Stomach (tissue), 9 donors: Measurements from ENCODE around the gene KLF13. TPM values are rescaled to one million over a fixed set of nuclear protein-coding genes. Genes with fewer than 3 reads are reported as not detected.

Experiments
- DNase-seq, 2 donors: peaks; one replicate each; pipeline versions ENCODE4 v3.0.0 to v3.0.0-alpha.2; 2013 to 2019
- H3K27ac ChIP-seq, 5 donors: fragments of 200-600 bp in 4 of 5; sonication (generic) in 4 of 5; one replicate each; pipeline ENCODE4 v1.5.1; 2013 to 2019; ENCODE audit warnings: mild to moderate bottlenecking in 1 of 5, moderate library complexity in 1 of 5
- H3K27me3 ChIP-seq, 3 donors: fragments of 200-600 bp; sonication (generic); one replicate each; pipeline ENCODE4 v1.5.1; 2017 to 2019; ENCODE audit warnings: mixed run types in 1 of 3
- H3K36me3 ChIP-seq, 4 donors: fragments of 200-600 bp; sonication (generic); 1 replicate in 3 of 4; 2 replicates in 1 of 4; pipeline ENCODE4 v1.5.1; 2016 to 2019
- H3K4me1 ChIP-seq, 4 donors: fragments of 200-600 bp; sonication (generic); one replicate each; pipeline ENCODE4 v1.5.1; 2016 to 2019
- H3K4me3 ChIP-seq, 4 donors: fragments of 200-600 bp; sonication (generic) in 3 of 4; one replicate each; pipeline ENCODE4 v1.5.1; 2016 to 2019; ENCODE audit warnings: mild to moderate bottlenecking in 1 of 4
- H3K9me3 ChIP-seq, 4 donors: fragments of 200-600 bp; sonication (generic); one replicate each; pipeline ENCODE4 v1.5.1; 2016 to 2019
- EP300 ChIP-seq: sonication (generic); formaldehyde crosslinking; IDR thresholded peaks from one replicate; pipeline ENCODE4 v1.6.1; 2017; ENCODE audit warnings: antibody characterized with exemption
- POLR2A ChIP-seq, 4 donors: fragments of 450-650 bp; IDR thresholded peaks; one replicate each; pipeline ENCODE4 v1.6.1; 2016; ENCODE audit warnings: antibody characterized with exemption in 4 of 4, control low read depth in 2 of 4, mild to moderate bottlenecking in 1 of 4, moderate library complexity in 1 of 4
- POLR2AphosphoS5 ChIP-seq, 3 donors: sonication (generic); formaldehyde crosslinking; IDR thresholded peaks; one replicate each; pipeline ENCODE4 v1.6.1; 2016; ENCODE audit warnings: antibody characterized with exemption in 3 of 3
- WGBS, 5 donors: extraction: QIAGEN DNeasy Blood & Tissue Kit in 3 of 5; methylation state at CpG; one replicate each; pipeline versions ENCODE4 v1.1.5 to v1.1.7; 2013 to 2018; 5-methylcytosine and 5-hydroxymethylcytosine counted together
- intact Hi-C: fragments of 100-400 bp; cut with DNase I; formaldehyde crosslinking; loops from one replicate; pipeline ENCODE4 v1.15.1; 2023; ENCODE audit warnings: low total_unique reads
- polyA plus RNA-seq, 3 donors: library from polyadenylated mRNA; stranded (reverse); fragments of 200-250 nt; gene quantifications; one replicate each; pipeline ENCODE4 v1.2.3, GENCODE V29; 2013
- total RNA-seq, 5 donors: library from RNA; depleted of rRNA; stranded (reverse); fragments of >200 nt; gene quantifications; one replicate each; pipeline versions ENCODE4 v1.1.0 to v1.2.3, GENCODE V29; 2014 to 2016
- TF ChIP-seq, protein P1 (sequence below), 7 experiments: fragments of 450-650 bp in 4 of 7; fragments of 200-600 bp in 3 of 7; sonication (generic) in 3 of 7; IDR thresholded peaks; one replicate each; pipeline ENCODE4 v1.5.1; 2016 to 2019; ENCODE audit warnings: antibody characterized with exemption in 7 of 7, control low read depth in 2 of 7, mild to moderate bottlenecking in 1 of 7
- donor health status: healthy with polysubstance abuse.
- donor health status: Bipolar disorder and iron deficiency.
- donor health status: healthy.

KLF13 gene
- total and polyA plus RNA-seq, 8 donors, result 9.3 to 74.0 (median 33.3) TPM

GRCh38 chr15:31367021-31367729 lies 40.5 kb downstream of the KLF13 start:
- Histone ChIP-seq H3K4me1 (peaks cover 61 to 98% (median 77%) of the 10 kb centered on the region in 4 donors), H3K27me3 (no peaks in the 10 kb centered on the region), H3K4me3 (peak overlapping the region in 3 of 4 donors; percentile 31 to 35 (median 35)), H3K36me3 (peaks cover 1 to 9% (median 6%) of the 10 kb centered on the region in 4 donors), H3K9me3 (no peaks in the 10 kb centered on the region), H3K27ac (peak overlapping the region; percentile 81 to 95 (median 93))
- DNase-seq, result no peak
- 79 to 87% (median 84%) methylated on average over 7 to 11 of the region's 11 CpGs for WGBS, 5 donors
- no peak for TF ChIP-seq POLR2A (IDR thresholded peaks at IDR 0.05)
- TF ChIP-seq, protein P1, sequence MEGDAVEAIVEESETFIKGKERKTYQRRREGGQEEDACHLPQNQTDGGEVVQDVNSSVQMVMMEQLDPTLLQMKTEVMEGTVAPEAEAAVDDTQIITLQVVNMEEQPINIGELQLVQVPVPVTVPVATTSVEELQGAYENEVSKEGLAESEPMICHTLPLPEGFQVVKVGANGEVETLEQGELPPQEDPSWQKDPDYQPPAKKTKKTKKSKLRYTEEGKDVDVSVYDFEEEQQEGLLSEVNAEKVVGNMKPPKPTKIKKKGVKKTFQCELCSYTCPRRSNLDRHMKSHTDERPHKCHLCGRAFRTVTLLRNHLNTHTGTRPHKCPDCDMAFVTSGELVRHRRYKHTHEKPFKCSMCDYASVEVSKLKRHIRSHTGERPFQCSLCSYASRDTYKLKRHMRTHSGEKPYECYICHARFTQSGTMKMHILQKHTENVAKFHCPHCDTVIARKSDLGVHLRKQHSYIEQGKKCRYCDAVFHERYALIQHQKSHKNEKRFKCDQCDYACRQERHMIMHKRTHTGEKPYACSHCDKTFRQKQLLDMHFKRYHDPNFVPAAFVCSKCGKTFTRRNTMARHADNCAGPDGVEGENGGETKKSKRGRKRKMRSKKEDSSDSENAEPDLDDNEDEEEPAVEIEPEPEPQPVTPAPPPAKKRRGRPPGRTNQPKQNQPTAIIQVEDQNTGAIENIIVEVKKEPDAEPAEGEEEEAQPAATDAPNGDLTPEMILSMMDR (IDR thresholded peaks at IDR 0.05), result no peak
- no peak for TF ChIP-seq EP300
- no peak for TF ChIP-seq POLR2AphosphoS5 (IDR thresholded peaks at IDR 0.05)
- intact Hi-C loops, result no loop called here

- Histone ChIP-seq H3K27ac (peak overlapping the region; percentile 81 to 95 (median 93)), H3K4me3 (no peak overlapping the region), H3K4me1 (peaks cover 58 to 96% (median 76%) of the 10 kb centered on the region in 4 donors), H3K9me3 (no peaks in the 10 kb centered on the region), H3K27me3 (no peaks in the 10 kb centered on the region), H3K36me3 (peaks cover 8 to 15% (median 13%) of the 10 kb centered on the region in 4 donors)
- 53 to 69% (median 59%) methylated on average over 12 to 13 of the region's 13 CpGs for WGBS, 5 donors
- TF ChIP-seq EP300 (no peak), POLR2AphosphoS5 (IDR thresholded peaks at IDR 0.05) (peak in 1 of 3 donors; percentile 11)
- no peak for DNase-seq
- intact Hi-C loops, result no loop called here
These were observed 41.2 kb downstream of the KLF13 start for GRCh38 chr15:31367730-31368344.

DNA sequence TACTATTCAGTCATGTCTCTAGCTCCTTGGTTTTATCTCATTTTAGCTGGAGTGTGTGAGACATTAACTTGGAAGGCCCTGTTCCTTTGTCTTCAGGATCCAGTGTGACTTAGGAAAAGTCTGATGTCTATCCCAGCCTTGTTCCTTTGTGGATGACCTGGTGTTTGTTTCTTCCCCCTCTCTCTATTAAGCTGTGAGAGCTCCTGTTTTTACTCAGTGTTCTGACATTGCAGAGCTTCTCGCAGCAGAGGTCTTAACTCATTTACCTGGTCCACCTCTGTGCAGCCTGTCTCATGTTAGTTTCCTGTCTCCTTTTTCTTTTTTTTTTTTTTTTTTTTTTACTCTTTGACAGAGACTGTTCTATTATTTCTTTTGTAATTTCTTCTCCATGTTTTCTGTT lies 43.1 kb downstream of the KLF13 start:
- H3K4me3 ChIP-seq, result no peak overlapping the region
- 75 to 100% (median 92%) methylated on average over 1 of the region's 1 CpG for WGBS, 5 donors
- TF ChIP-seq, protein P1 (IDR thresholded peaks at IDR 0.05), result no peak
- TF ChIP-seq EP300 (no peak), POLR2A (IDR thresholded peaks at IDR 0.05) (no peak), POLR2AphosphoS5 (IDR thresholded peaks at IDR 0.05) (no peak)
- intact Hi-C loops, result no loop called here
- no peak for DNase-seq
- H3K36me3 ChIP-seq, result peaks cover 21 to 34% (median 31%) of the 10 kb centered on the region in 4 donors
- no peaks in the 10 kb centered on the region for H3K27me3 ChIP-seq
- H3K4me1 ChIP-seq, result peaks cover 49 to 96% (median 72%) of the 10 kb centered on the region in 4 donors
- no peaks in the 10 kb centered on the region for H3K9me3 ChIP-seq
- peak overlapping the region in 4 of 5 donors; percentile 89 to 95 (median 94) for H3K27ac ChIP-seq

DNA sequence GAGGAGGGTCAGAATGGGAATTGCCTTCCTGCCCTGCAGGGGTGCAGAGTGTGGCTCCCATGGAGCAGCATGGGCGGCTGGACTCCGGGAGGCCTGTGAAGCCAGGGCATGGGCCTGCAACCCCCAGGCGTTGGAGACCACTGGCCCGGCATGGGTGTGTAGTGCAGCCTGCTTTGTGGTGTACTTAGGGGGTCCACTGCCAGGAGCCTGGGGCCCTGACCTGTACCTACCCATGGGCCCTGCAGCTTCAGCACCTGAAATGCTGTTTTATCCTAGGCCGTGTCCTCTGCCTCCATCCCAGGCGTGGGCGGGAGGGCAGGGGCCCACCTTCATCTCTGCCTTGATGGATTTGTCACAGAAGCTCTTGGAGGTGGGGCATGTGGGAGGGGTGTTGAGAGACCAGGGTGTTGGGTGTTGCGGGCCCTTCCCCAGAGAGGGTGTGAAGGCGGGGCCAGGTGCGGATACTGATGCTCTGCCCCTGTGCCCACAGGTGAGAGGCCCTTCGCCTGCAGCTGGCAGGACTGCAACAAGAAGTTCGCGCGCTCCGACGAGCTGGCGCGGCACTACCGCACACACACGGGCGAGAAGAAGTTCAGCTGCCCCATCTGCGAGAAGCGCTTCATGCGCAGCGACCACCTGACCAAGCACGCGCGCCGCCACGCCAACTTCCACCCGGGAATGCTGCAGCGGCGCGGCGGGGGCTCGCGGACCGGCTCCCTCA lies 45.0 kb downstream of the KLF13 start:
- Histone ChIP-seq H3K9me3 (no peaks in the 10 kb centered on the region), H3K27ac (peak overlapping the region in 3 of 5 donors; percentile 5 to 53 (median 23)), H3K4me3 (no peak overlapping the region), H3K36me3 (peaks cover 21 to 54% (median 49%) of the 10 kb centered on the region in 4 donors), H3K27me3 (no peaks in the 10 kb centered on the region), H3K4me1 (peaks cover 29 to 94% (median 58%) of the 10 kb centered on the region in 4 donors)
- no peak for TF ChIP-seq POLR2AphosphoS5 (IDR thresholded peaks at IDR 0.05)
- TF ChIP-seq, protein P1 (IDR thresholded peaks at IDR 0.05), result no peak
- no peak for TF ChIP-seq POLR2A (IDR thresholded peaks at IDR 0.05)
- no peak for TF ChIP-seq EP300
- DNase-seq, result no peak
- intact Hi-C loops, result no loop called here
- WGBS, 5 donors, result 95 to 98% (median 97%) methylated on average over 15 to 38 of the region's 38 CpGs
